NCI-H1417 (cell line): ENCODE measurements around the gene MRGPRG.

ENCODE experiments used
- DNase-seq, 3 experiments: peaks; one replicate each; lab custom pipeline; 2025; lab: John Stamatoyannopoulos, UW

Gene MRGPRG

GRCh38 chr11:3195251-3196160 lies 23.1 kb downstream of the MRGPRG start:
- no peak for DNase-seq

DNA sequence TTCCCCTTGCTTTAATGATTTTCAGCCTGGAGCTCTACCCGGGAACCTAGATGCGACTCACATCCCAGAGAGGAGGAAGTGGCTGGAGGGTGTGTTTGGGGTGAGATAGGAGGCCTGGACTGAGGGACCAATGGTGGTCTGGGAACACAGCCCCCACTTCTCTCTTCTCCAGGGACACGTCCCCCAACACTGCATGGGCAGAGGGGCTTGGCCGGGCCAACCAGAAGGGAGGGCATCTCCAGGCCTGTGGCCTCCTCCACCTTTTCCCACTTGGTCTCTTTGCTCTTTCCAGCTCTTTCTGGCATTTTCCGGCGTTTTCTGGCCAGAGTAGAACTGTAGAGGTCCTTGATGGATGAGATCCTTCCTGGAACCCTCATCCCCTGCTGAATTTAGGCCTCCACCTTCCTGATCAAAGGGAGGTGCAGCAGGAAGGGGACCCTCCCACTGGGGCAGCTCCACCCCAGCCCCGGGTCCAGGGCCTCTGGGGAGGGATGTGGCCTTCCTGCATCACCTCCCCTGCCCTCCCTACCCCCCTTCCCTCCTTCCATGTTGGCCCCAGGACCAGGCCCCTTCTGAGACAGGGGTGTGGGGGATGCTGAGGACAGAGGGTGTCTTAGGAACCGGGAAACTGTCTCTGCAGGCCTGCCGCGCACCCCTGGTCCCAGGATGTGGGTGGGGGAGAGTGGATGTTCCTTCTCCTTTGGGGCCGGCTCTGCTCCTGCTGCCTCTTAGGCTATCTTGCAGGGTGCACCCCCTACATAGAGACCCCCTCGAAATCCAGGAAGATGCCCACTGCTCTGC lies 24.4 kb downstream of the MRGPRG start:
- DNase-seq: no peak

GRCh38 chr11:3193373-3194015 lies 25.1 kb downstream of the MRGPRG start:
- DNase-seq: no peak

GRCh38 chr11:3192511-3193372 lies 25.9 kb downstream of the MRGPRG start:
- DNase-seq: no peak

GRCh38 chr11:3191586-3192324 lies 26.9 kb downstream of the MRGPRG start:
- no peak for DNase-seq

GRCh38 chr11:3190600-3190999 lies 28.0 kb downstream of the MRGPRG start:
- no peak for DNase-seq

GRCh38 chr11:3189886-3190583 lies 28.6 kb downstream of the MRGPRG start:
- DNase-seq: no peak

GRCh38 chr11:3189196-3189843 lies 29.3 kb downstream of the MRGPRG start:
- no peak for DNase-seq

DNA sequence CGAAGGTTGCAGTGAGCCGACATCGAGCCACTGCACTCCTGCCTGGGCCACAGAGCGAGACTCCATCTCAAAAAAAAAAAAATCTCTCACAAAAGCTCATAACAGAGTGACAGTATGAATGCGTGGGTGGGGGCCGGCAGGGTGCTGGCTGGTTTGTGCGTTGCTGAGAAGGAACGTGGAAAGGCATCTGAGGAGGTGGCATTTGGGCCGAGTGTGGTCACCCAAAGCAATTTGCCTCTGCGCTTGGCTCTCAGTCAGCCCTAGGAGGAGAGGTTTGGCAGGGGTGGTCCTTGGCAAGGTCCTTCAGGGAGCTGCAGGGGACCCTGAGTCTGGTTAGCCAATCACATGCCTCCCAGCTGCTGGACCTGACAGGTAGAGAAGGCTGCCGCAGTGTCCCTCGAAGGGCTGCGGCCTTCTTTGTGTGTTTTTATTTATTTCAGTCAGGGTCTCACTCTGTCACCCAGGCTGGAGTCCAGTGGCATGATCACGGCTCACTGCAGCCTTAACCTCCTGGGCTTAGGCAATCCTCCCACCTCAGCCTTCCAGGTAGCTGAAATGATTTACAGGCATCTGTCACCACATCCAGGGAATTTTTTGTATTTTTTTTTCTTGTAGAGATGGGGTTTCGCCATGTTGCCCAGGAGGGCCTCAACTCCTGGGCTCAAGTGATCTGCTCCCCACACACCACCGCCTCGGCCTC lies 30.0 kb downstream of the MRGPRG start:
- no peak for DNase-seq

DNA sequence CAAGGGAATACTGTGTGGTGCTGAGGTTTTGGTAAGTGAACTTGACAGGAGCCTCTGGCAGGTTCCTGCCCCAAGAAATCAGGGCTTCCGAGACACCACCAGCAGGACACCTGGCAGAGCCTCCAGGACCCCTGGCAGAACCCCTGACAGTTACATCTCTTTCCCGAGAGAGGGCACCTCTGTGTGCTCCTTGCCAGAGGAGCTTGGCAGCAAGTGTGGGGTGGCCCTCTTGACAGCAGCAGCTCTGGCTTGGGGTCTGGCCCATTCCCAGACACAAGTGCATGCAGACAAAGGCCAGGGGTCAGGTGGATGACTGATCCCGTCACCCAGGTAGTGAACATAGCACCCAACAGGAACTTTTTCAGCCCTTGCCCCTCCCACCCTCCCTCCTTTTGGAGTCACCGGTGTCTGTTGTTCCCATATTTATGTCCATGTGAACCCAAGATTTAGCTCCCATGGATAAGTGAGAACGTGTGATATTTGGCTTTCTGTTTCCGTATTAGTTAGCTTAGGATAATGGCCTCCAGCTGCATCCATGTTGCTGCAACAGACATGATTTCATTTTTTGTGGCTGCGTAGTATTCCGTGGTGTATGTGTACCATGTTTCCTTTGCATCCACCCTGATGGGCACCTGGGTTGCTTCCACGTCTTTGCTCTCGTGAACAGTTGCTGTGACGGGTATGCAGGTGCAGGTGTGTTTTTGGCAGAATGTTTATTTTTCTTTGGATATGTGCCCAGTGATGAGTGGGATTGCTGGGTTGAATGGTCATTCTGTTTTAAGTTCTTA lies 32.3 kb downstream of the MRGPRG start:
- no peak for DNase-seq

DNA sequence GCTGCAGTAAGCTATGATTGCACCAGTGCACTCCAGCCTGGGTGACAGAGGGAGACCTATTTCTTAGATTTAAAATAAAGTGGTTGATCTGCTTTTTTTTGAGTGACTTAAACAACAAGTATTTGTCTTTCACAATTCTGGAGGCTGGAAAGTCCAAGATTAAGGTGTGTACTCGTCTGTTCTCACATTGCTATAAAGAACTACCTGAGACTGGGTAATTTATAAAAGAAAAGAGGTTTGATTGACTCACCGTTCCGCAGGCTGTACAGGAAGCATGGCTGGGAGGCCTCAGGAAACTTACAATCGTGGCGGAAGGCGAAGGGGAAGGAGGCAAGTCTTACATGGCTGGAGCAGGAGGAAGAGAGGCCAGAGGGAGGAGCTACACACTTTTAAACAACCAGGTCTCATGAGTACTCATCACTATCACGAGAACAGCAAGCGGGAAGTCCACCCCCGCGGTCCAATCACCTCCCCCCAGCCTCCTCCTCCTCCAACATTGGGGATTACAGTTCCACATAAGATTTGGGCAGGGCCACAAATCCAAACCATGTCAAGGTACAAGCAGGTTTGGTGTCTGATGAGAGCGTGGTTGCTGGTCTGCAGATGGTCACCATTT lies 33.8 kb downstream of the MRGPRG start:
- no peak for DNase-seq

DNA sequence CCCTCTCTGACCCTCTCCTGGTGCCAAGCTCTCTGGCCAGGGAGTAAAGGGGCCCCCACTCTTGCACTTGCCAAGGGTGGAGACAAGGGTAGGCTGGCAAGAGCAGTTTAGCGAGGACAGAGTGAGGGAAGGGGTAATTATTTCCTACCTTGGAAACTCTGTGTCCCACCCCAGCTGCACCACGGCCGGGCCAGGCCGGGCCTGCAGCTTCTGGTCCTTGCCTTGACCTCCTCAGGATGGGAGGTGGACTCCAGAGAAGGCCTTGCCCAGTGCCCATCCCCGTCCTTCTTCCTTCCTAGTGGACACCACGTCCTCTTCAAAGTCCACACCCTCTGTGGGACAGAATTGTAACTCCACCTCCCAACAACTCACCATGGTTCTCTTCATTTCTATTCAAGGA lies 35.1 kb downstream of the MRGPRG start:
- no peak for DNase-seq

GRCh38 chr11:3182462-3182852 lies 36.2 kb downstream of the MRGPRG start:
- DNase-seq: no peak

DNA sequence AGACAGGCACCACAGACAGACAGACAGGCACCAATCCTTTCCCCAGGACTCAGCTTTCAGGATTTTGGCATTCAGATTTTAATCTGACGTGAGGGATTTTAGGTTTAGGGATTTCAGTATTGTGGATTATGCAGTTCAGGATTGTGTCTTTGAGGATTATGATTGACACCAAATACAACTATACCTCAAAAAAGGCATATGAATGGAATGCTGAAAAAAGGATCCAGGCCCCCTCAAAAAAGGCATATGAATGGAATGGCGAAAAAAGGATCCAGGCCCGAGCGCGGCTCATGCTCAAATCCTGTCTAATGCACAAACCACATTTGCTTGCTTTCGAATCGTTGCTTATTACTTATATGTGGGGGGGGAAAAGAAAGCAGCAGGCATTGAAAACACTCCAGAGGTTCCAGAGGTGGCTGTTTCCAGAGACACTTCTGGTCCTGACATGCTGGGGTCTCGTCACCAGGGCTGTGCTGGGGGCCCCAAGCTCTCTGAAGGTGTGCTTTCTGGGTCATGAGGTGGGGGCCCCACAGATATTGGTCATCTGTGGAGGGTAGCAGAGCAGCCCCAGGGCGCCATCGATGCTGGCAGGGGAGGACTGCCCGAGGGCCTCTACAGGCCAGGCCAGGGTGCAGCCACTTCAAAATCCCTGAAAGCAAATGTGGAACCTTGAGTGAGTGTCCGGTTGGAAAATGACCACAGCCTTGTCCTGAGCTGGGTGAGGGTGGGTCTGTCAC lies 36.7 kb downstream of the MRGPRG start:
- DNase-seq: no peak

- DNase-seq: no peak
Observed at GRCh38 chr11:3180869-3181268, 37.7 kb downstream of the MRGPRG start.

GRCh38 chr11:3178349-3178748 lies 40.3 kb downstream of the MRGPRG start:
- DNase-seq: no peak

- no peak for DNase-seq
Observed at GRCh38 chr11:3177931-3178330, 40.7 kb downstream of the MRGPRG start.
